ENCODE measurements around the gene URGCP. TPM values are rescaled to one million over a fixed set of nuclear protein-coding genes. Genes with fewer than 3 reads are reported as not detected.

Gene URGCP
- total and polyA plus RNA-seq, 10 of the 15 experiments (the other 5 are each of a cell fraction or from before 2014, with no cell fraction given) = 2.0 to 29.7 (median 17.5) TPM

DNA sequence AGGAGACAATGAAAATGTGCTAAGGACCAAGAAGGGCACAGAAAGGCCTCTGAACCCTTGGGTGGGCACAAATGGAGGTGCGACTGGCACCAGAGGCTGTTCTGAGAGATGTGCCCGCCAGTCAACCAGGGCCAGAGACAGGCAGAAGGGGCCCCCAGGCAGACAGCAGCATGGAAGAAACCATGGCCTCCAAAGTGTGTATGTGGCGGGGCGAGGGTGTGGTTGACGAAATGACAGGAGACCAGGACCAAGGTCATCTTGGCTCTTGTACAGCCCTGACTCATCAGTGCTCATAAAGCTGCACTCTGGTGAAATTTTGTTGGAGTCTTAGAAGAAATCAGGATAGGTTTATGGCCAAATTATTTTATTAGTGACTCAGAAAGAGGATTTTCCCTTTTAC, 33.1 kb downstream of the URGCP start (continued):
- TF ChIP-seq, protein P1, sequence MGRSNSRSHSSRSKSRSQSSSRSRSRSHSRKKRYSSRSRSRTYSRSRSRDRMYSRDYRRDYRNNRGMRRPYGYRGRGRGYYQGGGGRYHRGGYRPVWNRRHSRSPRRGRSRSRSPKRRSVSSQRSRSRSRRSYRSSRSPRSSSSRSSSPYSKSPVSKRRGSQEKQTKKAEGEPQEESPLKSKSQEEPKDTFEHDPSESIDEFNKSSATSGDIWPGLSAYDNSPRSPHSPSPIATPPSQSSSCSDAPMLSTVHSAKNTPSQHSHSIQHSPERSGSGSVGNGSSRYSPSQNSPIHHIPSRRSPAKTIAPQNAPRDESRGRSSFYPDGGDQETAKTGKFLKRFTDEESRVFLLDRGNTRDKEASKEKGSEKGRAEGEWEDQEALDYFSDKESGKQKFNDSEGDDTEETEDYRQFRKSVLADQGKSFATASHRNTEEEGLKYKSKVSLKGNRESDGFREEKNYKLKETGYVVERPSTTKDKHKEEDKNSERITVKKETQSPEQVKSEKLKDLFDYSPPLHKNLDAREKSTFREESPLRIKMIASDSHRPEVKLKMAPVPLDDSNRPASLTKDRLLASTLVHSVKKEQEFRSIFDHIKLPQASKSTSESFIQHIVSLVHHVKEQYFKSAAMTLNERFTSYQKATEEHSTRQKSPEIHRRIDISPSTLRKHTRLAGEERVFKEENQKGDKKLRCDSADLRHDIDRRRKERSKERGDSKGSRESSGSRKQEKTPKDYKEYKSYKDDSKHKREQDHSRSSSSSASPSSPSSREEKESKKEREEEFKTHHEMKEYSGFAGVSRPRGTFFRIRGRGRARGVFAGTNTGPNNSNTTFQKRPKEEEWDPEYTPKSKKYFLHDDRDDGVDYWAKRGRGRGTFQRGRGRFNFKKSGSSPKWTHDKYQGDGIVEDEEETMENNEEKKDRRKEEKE (IDR thresholded peaks at IDR 0.05) = no peak
- TF ChIP-seq CREM (IDR thresholded peaks at IDR 0.05; ENCODE audit: low read depth) = no peak
- TF ChIP-seq, protein P2, sequence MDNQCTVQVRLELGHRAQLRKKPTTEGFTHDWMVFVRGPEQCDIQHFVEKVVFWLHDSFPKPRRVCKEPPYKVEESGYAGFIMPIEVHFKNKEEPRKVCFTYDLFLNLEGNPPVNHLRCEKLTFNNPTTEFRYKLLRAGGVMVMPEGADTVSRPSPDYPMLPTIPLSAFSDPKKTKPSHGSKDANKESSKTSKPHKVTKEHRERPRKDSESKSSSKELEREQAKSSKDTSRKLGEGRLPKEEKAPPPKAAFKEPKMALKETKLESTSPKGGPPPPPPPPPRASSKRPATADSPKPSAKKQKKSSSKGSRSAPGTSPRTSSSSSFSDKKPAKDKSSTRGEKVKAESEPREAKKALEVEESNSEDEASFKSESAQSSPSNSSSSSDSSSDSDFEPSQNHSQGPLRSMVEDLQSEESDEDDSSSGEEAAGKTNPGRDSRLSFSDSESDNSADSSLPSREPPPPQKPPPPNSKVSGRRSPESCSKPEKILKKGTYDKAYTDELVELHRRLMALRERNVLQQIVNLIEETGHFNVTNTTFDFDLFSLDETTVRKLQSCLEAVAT (IDR thresholded peaks at IDR 0.05) = no peak
- TF ChIP-seq MEF2B (IDR thresholded peaks at IDR 0.05; ENCODE audit: partially characterized antibody, poor library complexity, severe bottlenecking) = no peak
- TF ChIP-seq JUND (IDR thresholded peaks at IDR 0.05; ENCODE audit: low read depth, low read length) = no peak
- TF ChIP-seq KDM1A (IDR thresholded peaks at IDR 0.05; ENCODE audit: borderline replicate concordance) = no peak
- TF ChIP-seq, protein P3, sequence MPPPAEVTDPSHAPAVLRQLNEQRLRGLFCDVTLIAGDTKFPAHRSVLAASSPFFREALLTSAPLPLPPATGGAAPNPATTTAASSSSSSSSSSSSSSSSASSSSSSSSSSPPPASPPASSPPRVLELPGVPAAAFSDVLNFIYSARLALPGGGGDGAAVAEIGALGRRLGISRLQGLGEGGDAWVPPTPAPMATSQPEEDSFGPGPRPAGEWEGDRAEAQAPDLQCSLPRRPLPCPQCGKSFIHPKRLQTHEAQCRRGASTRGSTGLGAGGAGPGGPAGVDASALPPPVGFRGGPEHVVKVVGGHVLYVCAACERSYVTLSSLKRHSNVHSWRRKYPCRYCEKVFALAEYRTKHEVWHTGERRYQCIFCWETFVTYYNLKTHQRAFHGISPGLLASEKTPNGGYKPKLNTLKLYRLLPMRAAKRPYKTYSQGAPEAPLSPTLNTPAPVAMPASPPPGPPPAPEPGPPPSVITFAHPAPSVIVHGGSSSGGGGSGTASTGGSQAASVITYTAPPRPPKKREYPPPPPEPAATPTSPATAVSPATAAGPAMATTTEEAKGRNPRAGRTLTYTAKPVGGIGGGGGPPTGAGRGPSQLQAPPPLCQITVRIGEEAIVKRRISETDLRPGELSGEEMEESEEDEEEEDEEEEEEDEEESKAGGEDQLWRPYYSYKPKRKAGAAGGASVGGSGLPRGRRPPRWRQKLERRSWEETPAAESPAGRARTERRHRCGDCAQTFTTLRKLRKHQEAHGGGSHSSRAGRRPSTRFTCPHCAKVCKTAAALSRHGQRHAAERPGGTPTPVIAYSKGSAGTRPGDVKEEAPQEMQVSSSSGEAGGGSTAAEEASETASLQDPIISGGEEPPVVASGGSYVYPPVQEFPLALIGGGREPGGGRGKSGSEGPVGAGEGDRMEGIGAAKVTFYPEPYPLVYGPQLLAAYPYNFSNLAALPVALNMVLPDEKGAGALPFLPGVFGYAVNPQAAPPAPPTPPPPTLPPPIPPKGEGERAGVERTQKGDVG (CRISPR knock-in tag; IDR thresholded peaks at IDR 0.05) = no peak
- no peak for TF ChIP-seq CEBPB (IDR thresholded peaks at IDR 0.05; ENCODE audit: borderline replicate concordance in 1 of 2, low read depth in 2 of 2, low read length in 2 of 2)
- no peak for TF ChIP-seq YBX1 (IDR thresholded peaks at IDR 0.05)
- no peak for TF ChIP-seq SMAD1 (IDR thresholded peaks at IDR 0.05; ENCODE audit: low read depth, partially characterized antibody)
- TF ChIP-seq, protein P4, sequence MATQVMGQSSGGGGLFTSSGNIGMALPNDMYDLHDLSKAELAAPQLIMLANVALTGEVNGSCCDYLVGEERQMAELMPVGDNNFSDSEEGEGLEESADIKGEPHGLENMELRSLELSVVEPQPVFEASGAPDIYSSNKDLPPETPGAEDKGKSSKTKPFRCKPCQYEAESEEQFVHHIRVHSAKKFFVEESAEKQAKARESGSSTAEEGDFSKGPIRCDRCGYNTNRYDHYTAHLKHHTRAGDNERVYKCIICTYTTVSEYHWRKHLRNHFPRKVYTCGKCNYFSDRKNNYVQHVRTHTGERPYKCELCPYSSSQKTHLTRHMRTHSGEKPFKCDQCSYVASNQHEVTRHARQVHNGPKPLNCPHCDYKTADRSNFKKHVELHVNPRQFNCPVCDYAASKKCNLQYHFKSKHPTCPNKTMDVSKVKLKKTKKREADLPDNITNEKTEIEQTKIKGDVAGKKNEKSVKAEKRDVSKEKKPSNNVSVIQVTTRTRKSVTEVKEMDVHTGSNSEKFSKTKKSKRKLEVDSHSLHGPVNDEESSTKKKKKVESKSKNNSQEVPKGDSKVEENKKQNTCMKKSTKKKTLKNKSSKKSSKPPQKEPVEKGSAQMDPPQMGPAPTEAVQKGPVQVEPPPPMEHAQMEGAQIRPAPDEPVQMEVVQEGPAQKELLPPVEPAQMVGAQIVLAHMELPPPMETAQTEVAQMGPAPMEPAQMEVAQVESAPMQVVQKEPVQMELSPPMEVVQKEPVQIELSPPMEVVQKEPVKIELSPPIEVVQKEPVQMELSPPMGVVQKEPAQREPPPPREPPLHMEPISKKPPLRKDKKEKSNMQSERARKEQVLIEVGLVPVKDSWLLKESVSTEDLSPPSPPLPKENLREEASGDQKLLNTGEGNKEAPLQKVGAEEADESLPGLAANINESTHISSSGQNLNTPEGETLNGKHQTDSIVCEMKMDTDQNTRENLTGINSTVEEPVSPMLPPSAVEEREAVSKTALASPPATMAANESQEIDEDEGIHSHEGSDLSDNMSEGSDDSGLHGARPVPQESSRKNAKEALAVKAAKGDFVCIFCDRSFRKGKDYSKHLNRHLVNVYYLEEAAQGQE (IDR thresholded peaks at IDR 0.05; ENCODE audit: low read depth, low read length) = no peak
- TF ChIP-seq, protein P5, sequence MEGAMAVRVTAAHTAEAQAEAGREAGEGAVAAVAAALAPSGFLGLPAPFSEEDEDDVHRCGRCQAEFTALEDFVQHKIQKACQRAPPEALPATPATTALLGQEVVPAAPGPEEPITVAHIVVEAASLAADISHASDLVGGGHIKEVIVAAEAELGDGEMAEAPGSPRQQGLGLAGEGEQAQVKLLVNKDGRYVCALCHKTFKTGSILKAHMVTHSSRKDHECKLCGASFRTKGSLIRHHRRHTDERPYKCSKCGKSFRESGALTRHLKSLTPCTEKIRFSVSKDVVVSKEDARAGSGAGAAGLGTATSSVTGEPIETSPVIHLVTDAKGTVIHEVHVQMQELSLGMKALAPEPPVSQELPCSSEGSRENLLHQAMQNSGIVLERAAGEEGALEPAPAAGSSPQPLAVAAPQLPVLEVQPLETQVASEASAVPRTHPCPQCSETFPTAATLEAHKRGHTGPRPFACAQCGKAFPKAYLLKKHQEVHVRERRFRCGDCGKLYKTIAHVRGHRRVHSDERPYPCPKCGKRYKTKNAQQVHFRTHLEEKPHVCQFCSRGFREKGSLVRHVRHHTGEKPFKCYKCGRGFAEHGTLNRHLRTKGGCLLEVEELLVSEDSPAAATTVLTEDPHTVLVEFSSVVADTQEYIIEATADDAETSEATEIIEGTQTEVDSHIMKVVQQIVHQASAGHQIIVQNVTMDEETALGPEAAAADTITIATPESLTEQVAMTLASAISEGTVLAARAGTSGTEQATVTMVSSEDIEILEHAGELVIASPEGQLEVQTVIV (IDR thresholded peaks at IDR 0.05; ENCODE audit: borderline replicate concordance, partially characterized antibody) = no peak
